ENCODE data around the gene ONECUT3.
A peak's percentile ranks its signal among the peaks of the same experiment; 100 is the strongest.

Gene ONECUT3

GRCh38 chr19:1799695-1800342 is 46.5 kb downstream of the ONECUT3 start:
- DNase-seq: peak; percentile 42

GRCh38 chr19:1804858-1805257 is 51.6 kb downstream of the ONECUT3 start:
- DNase-seq: no peak

- no peak for DNase-seq
These were observed 52.3 kb downstream of the ONECUT3 start for GRCh38 chr19:1805401-1806183.

GRCh38 chr19:1806184-1807029 is 53.1 kb downstream of the ONECUT3 start:
- DNase-seq: no peak

GRCh38 chr19:1807030-1807694 is 53.9 kb downstream of the ONECUT3 start:
- no peak for DNase-seq

- no peak for DNase-seq
These were observed 54.5 kb downstream of the ONECUT3 start for GRCh38 chr19:1807695-1808394.

- no peak for DNase-seq
These were observed 55.1 kb downstream of the ONECUT3 start for GRCh38 chr19:1808395-1808731.

- DNase-seq: no peak
These were observed 56.4 kb downstream of the ONECUT3 start for GRCh38 chr19:1809678-1810077.

GRCh38 chr19:1810439-1811160 is 57.3 kb downstream of the ONECUT3 start:
- DNase-seq: no peak

GRCh38 chr19:1811472-1811894 is 58.2 kb downstream of the ONECUT3 start:
- no peak for DNase-seq

- DNase-seq: no peak
These were observed 58.7 kb downstream of the ONECUT3 start, which contains the start of gene ATP8B3 for GRCh38 chr19:1811942-1812425. TSS of gene ATP8B3 (minus strand) at chr19:1812276. CDS start at chr19:1811736, 540 bp downstream.

GRCh38 chr19:1812426-1813191 is 59.3 kb downstream of the ONECUT3 start:
- DNase-seq: peak; percentile 86

- no peak for DNase-seq
These were observed 60.2 kb downstream of the ONECUT3 start for GRCh38 chr19:1813192-1814182.

GRCh38 chr19:1814391-1814790 is 61.1 kb downstream of the ONECUT3 start:
- DNase-seq: no peak

GRCh38 chr19:1814833-1815604 is 61.7 kb downstream of the ONECUT3 start:
- DNase-seq: no peak

- no peak for DNase-seq
These were observed 62.6 kb downstream of the ONECUT3 start for GRCh38 chr19:1815605-1816529.

Measured in NCI-H2029 treated with DMSO at 0.1 percent for 48 hours (cell line).